ENCODE measurements around the gene ACTN2. TPM values are rescaled to one million over a fixed set of nuclear protein-coding genes. Genes with fewer than 3 reads are reported as not detected.

Gene ACTN2
- total RNA-seq, 2 experiments from 2014 or later, result not detected

DNA sequence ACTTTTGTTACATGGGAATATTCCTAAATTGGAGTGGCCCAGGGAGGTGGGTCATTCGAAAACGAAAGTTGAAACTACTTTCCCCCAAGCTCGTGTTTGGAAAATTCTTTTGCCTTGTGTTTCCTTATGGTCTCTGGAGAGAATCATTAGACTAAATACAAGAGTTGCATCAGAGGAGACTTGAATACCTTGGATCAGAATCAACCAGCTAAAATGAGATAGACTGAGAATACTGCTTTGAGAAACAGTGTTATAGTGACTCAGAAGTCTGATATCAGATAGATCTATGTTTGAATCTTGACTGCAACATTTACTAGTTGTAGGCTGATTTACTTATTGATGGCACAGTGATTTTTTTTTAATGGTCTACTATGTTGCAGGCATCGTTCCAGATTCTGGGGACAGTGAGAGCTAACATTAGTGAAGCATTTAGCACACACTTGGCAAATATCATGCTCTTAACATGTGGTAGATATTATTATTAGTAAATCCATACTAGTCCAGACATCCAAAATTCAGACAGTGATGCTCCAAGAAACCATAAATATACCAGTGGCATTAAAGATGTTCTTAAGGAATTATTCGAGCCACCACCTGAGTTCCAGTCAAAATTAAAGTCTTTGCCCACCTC is 12.9 kb upstream of the ACTN2 start:
- DNase-seq (no peak), ATAC-seq (no peak)
- H3K36me3 Mint-ChIP-seq (ENCODE audit: low read depth), result no peaks in the 10 kb centered on the region
- H3K4me3 Mint-ChIP-seq, result no peak overlapping the region
- ChIA-PET POLR2A (no interaction called here), CTCF (no interaction called here)
- no peak overlapping the region for H3K27ac Mint-ChIP-seq
- H3K4me1 Mint-ChIP-seq (ENCODE audit: low read depth), result peaks cover 4% of the 10 kb centered on the region
- H3K9me3 Mint-ChIP-seq (ENCODE audit: insufficient read depth), result no peaks in the 10 kb centered on the region
- H3K27me3 Mint-ChIP-seq (ENCODE audit: low read depth), result peaks cover 25% of the 10 kb centered on the region

- DNase-seq (no peak), ATAC-seq (no peak)
- Mint-ChIP-seq H3K36me3 (ENCODE audit: low read depth) (no peaks in the 10 kb centered on the region), H3K9me3 (ENCODE audit: insufficient read depth) (no peaks in the 10 kb centered on the region), H3K4me1 (ENCODE audit: low read depth) (peaks cover 4% of the 10 kb centered on the region), H3K4me3 (no peak overlapping the region), H3K27me3 (ENCODE audit: low read depth) (peaks cover 41% of the 10 kb centered on the region), H3K27ac (no peak overlapping the region)
- ChIA-PET POLR2A (no interaction called here), CTCF (no interaction called here)
These were observed 8.6 kb upstream of the ACTN2 start for GRCh38 chr1:236677641-236678235.

GRCh38 chr1:236681219-236681618 is 5.1 kb upstream of the ACTN2 start:
- ChIA-PET CTCF (no interaction called here), POLR2A (no interaction called here)
- peaks cover 42% of the 10 kb centered on the region for H3K27me3 Mint-ChIP-seq (ENCODE audit: low read depth)
- no peaks in the 10 kb centered on the region for H3K9me3 Mint-ChIP-seq (ENCODE audit: insufficient read depth)
- H3K36me3 Mint-ChIP-seq (ENCODE audit: low read depth), result no peaks in the 10 kb centered on the region
- H3K27ac Mint-ChIP-seq, result no peak overlapping the region
- H3K4me1 Mint-ChIP-seq (ENCODE audit: low read depth), result peaks cover 10% of the 10 kb centered on the region
- H3K4me3 Mint-ChIP-seq, result no peak overlapping the region
- DNase-seq, result no peak
- ATAC-seq, result no peak

- H3K9me3 Mint-ChIP-seq (ENCODE audit: insufficient read depth), result no peaks in the 10 kb centered on the region
- H3K27me3 Mint-ChIP-seq (ENCODE audit: low read depth), result peaks cover 49% of the 10 kb centered on the region
- H3K4me1 Mint-ChIP-seq (ENCODE audit: low read depth), result peaks cover 12% of the 10 kb centered on the region
- no peaks in the 10 kb centered on the region for H3K36me3 Mint-ChIP-seq (ENCODE audit: low read depth)
- H3K27ac Mint-ChIP-seq, result no peak overlapping the region
- ChIA-PET POLR2A (no interaction called here), CTCF (no interaction called here)
- DNase-seq (no peak), ATAC-seq (no peak)
- peak overlapping the region; percentile 6 for H3K4me3 Mint-ChIP-seq
These were observed 938 bp upstream of the ACTN2 start for GRCh38 chr1:236685205-236685916.

- Mint-ChIP-seq H3K9me3 (ENCODE audit: insufficient read depth) (no peaks in the 10 kb centered on the region), H3K36me3 (ENCODE audit: low read depth) (no peaks in the 10 kb centered on the region), H3K4me1 (ENCODE audit: low read depth) (peaks cover 12% of the 10 kb centered on the region), H3K27ac (no peak overlapping the region), H3K4me3 (peak overlapping the region; percentile 30), H3K27me3 (ENCODE audit: low read depth) (peaks cover 44% of the 10 kb centered on the region)
- CTCF ChIA-PET, result no interaction called here
- POLR2A ChIA-PET, result no interaction called here
- no peak for DNase-seq
- no peak for ATAC-seq
These were observed 489 bp downstream of the ACTN2 start for GRCh38 chr1:236686815-236687160.

DNA sequence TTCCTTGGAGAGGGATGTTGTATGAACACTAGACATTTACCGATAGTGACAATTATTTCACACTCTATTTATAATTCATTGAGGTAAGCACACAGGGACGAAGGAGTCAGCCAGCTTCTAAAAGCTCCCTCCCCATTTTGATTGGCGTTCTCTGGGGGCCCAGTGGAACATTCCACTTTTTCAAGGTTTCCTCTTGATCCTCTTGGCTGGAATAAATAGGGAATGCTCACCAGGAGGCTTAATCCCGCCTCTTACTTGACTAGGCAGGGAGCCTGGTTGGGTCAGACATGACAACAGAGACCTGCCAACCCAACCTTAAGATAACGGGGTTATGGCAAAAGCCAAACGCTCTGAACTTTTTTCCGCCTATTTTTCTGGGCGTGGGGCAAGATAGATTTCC is 974 bp downstream of the ACTN2 start:
- CTCF ChIA-PET, result interaction anchor here (1.1 kb wide), 1 partner anchor 700 kb away, joined by 3 read pairs; no protein-coding TSS in a partner anchor
- H3K4me1 Mint-ChIP-seq (ENCODE audit: low read depth), result peaks cover 12% of the 10 kb centered on the region

DNA sequence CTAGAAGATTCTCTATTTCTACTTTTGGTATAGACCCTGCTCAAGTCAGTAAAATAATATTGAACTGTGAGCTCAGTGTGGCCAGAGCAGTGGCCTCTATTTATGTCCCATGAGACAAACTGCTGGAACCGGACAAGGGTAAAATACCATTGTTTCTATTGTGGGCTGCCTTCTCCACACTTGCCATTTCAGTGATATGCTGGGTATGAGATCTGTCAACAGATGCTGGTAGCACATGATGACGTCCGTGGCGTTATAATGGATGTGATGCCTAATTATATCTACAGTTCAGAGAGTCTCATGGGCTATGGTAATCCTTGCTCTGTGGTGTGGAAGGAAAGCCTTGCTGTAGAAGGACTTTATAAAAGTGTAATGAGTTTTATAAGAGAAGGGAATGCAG is 2.4 kb downstream of the ACTN2 start:
- Mint-ChIP-seq H3K27me3 (ENCODE audit: low read depth) (peaks cover 37% of the 10 kb centered on the region), H3K27ac (no peak overlapping the region), H3K9me3 (ENCODE audit: insufficient read depth) (no peaks in the 10 kb centered on the region), H3K36me3 (ENCODE audit: low read depth) (no peaks in the 10 kb centered on the region), H3K4me3 (no peak overlapping the region), H3K4me1 (ENCODE audit: low read depth) (peaks cover 12% of the 10 kb centered on the region)
- DNase-seq (no peak), ATAC-seq (no peak)
- ChIA-PET POLR2A (no interaction called here), CTCF (no interaction called here)

More for the DNA sequence above, 974 bp downstream of the ACTN2 start:
- peak overlapping the region; percentile 30 for H3K4me3 Mint-ChIP-seq
- H3K27ac Mint-ChIP-seq, result no peak overlapping the region
- ATAC-seq, result no peak
- H3K27me3 Mint-ChIP-seq (ENCODE audit: low read depth), result peaks cover 41% of the 10 kb centered on the region
- no peak for DNase-seq
- no peaks in the 10 kb centered on the region for H3K36me3 Mint-ChIP-seq (ENCODE audit: low read depth)
- POLR2A ChIA-PET, result no interaction called here
- H3K9me3 Mint-ChIP-seq (ENCODE audit: insufficient read depth), result no peaks in the 10 kb centered on the region

DNA sequence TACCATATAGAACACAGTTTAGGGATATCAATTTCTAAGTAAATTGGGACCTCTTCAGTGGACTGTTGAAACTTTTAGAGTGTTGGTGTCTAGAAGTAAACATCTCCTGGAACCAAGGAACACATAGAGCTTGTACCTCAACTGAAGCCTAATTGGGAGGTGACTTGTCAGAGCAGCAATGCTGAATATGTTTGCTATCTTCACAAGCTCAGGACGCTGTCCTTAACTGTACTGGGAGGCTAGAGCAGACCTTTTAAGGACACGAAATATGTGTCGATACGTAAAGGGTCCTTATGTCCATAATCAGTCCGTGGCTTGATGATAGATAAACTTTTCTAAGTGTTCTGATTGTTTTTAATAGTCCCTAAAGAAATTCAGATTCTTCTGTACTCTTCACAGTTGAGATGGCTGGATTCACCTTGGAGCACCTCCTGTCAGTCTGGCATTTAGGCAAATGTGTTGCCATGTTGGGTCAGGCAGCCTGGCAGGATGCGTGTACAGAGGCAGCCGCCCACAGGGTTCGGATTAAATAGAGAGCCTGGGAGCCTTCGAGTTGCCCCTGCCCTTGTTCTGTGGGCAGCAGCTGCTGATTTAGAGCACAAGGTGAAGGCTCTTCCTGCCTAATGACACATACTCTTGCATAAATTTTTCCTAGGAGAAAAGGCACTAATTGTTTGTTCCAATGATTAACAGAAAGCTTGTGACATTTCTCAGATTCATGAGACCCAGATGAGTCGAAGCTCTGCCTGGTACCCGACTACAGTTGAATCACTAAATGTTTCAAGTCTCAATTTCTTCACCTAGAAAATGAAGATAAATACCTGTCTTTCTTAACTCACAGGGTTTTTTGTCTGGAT is 3.6 kb downstream of the ACTN2 start:
- DNase-seq (no peak), ATAC-seq (no peak)
- H3K4me1 Mint-ChIP-seq (ENCODE audit: low read depth), result peaks cover 12% of the 10 kb centered on the region
- ChIA-PET POLR2A (no interaction called here), CTCF (no interaction called here)
- H3K4me3 Mint-ChIP-seq, result no peak overlapping the region
- H3K27me3 Mint-ChIP-seq (ENCODE audit: low read depth), result peaks cover 36% of the 10 kb centered on the region
- no peaks in the 10 kb centered on the region for H3K36me3 Mint-ChIP-seq (ENCODE audit: low read depth)
- no peaks in the 10 kb centered on the region for H3K9me3 Mint-ChIP-seq (ENCODE audit: insufficient read depth)
- H3K27ac Mint-ChIP-seq, result no peak overlapping the region

DNA sequence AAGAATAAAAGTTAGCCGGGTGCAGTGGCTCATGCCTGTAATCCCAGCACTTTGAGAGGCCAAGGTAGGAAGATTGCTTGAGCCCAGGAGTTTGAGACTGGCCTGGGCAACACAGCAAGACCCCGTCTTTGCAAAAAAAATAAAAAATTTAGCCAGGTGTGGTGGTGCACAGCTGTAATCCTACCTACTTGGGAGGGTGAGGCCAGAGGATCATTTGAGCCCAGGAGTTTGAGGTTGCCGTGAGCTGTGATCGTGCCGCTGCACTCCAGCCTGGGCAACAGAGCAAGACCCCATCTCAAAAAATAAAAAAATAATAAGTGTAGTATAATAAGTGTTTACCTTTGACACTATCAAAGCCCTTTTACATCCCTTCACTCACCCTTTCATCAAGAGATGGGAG is 5.0 kb downstream of the ACTN2 start:
- no peaks in the 10 kb centered on the region for H3K36me3 Mint-ChIP-seq (ENCODE audit: low read depth)
- ATAC-seq (no peak), DNase-seq (no peak)
- ChIA-PET CTCF (no interaction called here), POLR2A (no interaction called here)
- H3K4me3 Mint-ChIP-seq, result no peak overlapping the region
- H3K4me1 Mint-ChIP-seq (ENCODE audit: low read depth), result peaks cover 6% of the 10 kb centered on the region
- H3K27ac Mint-ChIP-seq, result no peak overlapping the region
- peaks cover 28% of the 10 kb centered on the region for H3K27me3 Mint-ChIP-seq (ENCODE audit: low read depth)
- H3K9me3 Mint-ChIP-seq (ENCODE audit: insufficient read depth), result no peaks in the 10 kb centered on the region

- peaks cover 21% of the 10 kb centered on the region for H3K27me3 Mint-ChIP-seq (ENCODE audit: low read depth)
- no peak overlapping the region for H3K27ac Mint-ChIP-seq
- POLR2A ChIA-PET, result no interaction called here
- DNase-seq (no peak), ATAC-seq (no peak)
- H3K36me3 Mint-ChIP-seq (ENCODE audit: low read depth), result no peaks in the 10 kb centered on the region
- CTCF ChIA-PET, result no interaction called here
- no peak overlapping the region for H3K4me3 Mint-ChIP-seq
- H3K4me1 Mint-ChIP-seq (ENCODE audit: low read depth), result peaks cover 3% of the 10 kb centered on the region
- no peaks in the 10 kb centered on the region for H3K9me3 Mint-ChIP-seq (ENCODE audit: insufficient read depth)
These were observed 5.8 kb downstream of the ACTN2 start for GRCh38 chr1:236692128-236692527.

GRCh38 chr1:236692742-236693141 is 6.4 kb downstream of the ACTN2 start:
- no peaks in the 10 kb centered on the region for H3K9me3 Mint-ChIP-seq (ENCODE audit: insufficient read depth)
- ChIA-PET POLR2A (no interaction called here), CTCF (no interaction called here)
- H3K4me3 Mint-ChIP-seq, result no peak overlapping the region
- DNase-seq (no peak), ATAC-seq (no peak)
- H3K27me3 Mint-ChIP-seq (ENCODE audit: low read depth), result peaks cover 19% of the 10 kb centered on the region
- H3K27ac Mint-ChIP-seq, result no peak overlapping the region
- H3K4me1 Mint-ChIP-seq (ENCODE audit: low read depth), result no peaks in the 10 kb centered on the region
- H3K36me3 Mint-ChIP-seq (ENCODE audit: low read depth), result no peaks in the 10 kb centered on the region

DNA sequence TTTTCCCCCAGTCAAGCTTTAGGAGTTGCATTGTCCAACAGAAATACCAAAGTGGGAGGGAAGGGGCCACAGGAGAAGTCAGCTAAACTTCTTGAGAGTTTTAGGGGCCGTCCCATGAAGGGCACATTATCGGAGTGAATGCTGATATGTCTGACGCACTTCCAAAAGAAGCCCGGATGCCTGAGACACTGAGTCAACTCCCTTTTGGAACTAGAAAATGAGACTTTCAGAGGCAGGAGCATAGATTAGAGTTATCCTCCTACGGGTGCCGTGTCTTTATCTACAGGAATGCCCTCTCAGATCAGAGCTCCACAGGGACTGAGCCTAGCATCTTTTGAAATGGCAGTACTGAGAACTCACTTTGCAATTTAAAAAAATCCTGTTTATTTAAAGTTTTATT is 13.1 kb downstream of the ACTN2 start:
- ChIA-PET CTCF (no interaction called here), POLR2A (no interaction called here)
- DNase-seq, result no peak
- Mint-ChIP-seq H3K36me3 (ENCODE audit: low read depth) (no peaks in the 10 kb centered on the region), H3K27ac (no peak overlapping the region), H3K27me3 (ENCODE audit: low read depth) (peaks cover 17% of the 10 kb centered on the region), H3K9me3 (ENCODE audit: insufficient read depth) (no peaks in the 10 kb centered on the region), H3K4me1 (ENCODE audit: low read depth) (no peaks in the 10 kb centered on the region), H3K4me3 (no peak overlapping the region)
- no peak for ATAC-seq
